ENCODE results near the gene MLNR. TPM values are rescaled to one million over a fixed set of nuclear protein-coding genes. Genes with fewer than 3 reads are reported as not detected.

The MLNR gene
- total RNA-seq, 1 donor: not detected

- DNase-seq (ENCODE audit: low read depth): no peak
- H3K4me3 ChIP-seq (ENCODE audit: low read depth, low read length): no peak overlapping the region
- no peak for TF ChIP-seq CTCF (IDR thresholded peaks at IDR 0.05; ENCODE audit: insufficient read depth, low read length)
Measured at GRCh38 chr13:49206641-49207040, 13.5 kb upstream of the MLNR start.

GRCh38 chr13:49208619-49209018 lies 11.5 kb upstream of the MLNR start:
- DNase-seq (ENCODE audit: low read depth): no peak
- TF ChIP-seq CTCF (IDR thresholded peaks at IDR 0.05; ENCODE audit: insufficient read depth, low read length): no peak
- H3K4me3 ChIP-seq (ENCODE audit: low read depth, low read length): no peak overlapping the region

- no peak overlapping the region for H3K4me3 ChIP-seq (ENCODE audit: low read depth, low read length)
- DNase-seq (ENCODE audit: low read depth): no peak
- no peak for TF ChIP-seq CTCF (IDR thresholded peaks at IDR 0.05; ENCODE audit: insufficient read depth, low read length)
Measured at GRCh38 chr13:49210114-49210513, 10.0 kb upstream of the MLNR start.

GRCh38 chr13:49210669-49211068 lies 9.5 kb upstream of the MLNR start:
- no peak for TF ChIP-seq CTCF (IDR thresholded peaks at IDR 0.05; ENCODE audit: insufficient read depth, low read length)

GRCh38 chr13:49213539-49213938 lies 6.6 kb upstream of the MLNR start:
- no peak for TF ChIP-seq CTCF (IDR thresholded peaks at IDR 0.05; ENCODE audit: insufficient read depth, low read length)
- DNase-seq (ENCODE audit: low read depth): no peak

More at GRCh38 chr13:49210669-49211068, 9.5 kb upstream of the MLNR start:
- no peak overlapping the region for H3K4me3 ChIP-seq (ENCODE audit: low read depth, low read length)
- DNase-seq (ENCODE audit: low read depth): no peak

GRCh38 chr13:49213997-49214916 lies 5.9 kb upstream of the MLNR start:
- H3K4me3 ChIP-seq (ENCODE audit: low read depth, low read length): no peak overlapping the region
- DNase-seq (ENCODE audit: low read depth): no peak
- TF ChIP-seq CTCF (IDR thresholded peaks at IDR 0.05; ENCODE audit: insufficient read depth, low read length): no peak

More at GRCh38 chr13:49213539-49213938, 6.6 kb upstream of the MLNR start:
- no peak overlapping the region for H3K4me3 ChIP-seq (ENCODE audit: low read depth, low read length)
